Hematopoietic multipotent progenitor cell treated with erythropoietin and hydrocortisone succinate and interleukin-3 and kit ligand, for 8 days (in vitro differentiated cells): ENCODE data around the gene KL.
A peak's percentile ranks its signal among the peaks of the same experiment; 100 is the strongest.

Experiments used
- DNase-seq: peaks from one replicate; pipeline ENCODE4 v3.0.0-alpha.2; 2015

The KL gene

GRCh38 chr13:33016414-33017322 is at the start of gene KL:
TSS of gene KL (plus strand) at chr13:33016423. CDS start at chr13:33016441, 18 bp downstream.
- no peak for DNase-seq

DNA sequence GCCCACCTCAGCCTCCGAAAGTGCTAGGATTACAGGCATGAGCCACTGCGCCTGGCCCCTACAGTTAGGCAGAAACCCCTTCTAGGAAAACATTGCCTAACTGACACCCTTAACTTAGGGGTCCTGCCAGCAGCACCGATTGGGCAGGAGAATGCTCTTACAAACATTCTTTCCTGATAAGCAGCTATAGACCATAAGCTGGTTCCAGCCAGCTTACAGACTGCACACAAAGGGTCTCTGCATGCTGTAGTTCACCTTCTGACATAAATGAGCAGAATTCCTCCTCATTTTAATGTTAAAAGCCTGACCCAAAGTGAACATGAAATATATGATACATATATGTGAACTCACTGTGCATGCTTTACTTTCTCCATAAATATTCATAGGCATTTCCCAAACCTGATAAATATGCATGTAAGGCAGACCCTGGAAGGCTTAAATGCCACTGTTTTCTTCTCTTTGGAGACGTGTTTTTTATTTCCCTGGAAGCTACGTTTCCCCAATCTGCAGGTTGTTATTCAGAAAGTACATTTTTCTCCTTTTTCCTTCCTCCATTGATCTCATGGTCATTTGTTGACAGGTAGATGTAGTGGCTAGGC is 48.5 kb upstream of the KL start:
- no peak for DNase-seq

- DNase-seq = no peak
These were observed 47.9 kb upstream of the KL start for GRCh38 chr13:32968316-32968715.

DNA sequence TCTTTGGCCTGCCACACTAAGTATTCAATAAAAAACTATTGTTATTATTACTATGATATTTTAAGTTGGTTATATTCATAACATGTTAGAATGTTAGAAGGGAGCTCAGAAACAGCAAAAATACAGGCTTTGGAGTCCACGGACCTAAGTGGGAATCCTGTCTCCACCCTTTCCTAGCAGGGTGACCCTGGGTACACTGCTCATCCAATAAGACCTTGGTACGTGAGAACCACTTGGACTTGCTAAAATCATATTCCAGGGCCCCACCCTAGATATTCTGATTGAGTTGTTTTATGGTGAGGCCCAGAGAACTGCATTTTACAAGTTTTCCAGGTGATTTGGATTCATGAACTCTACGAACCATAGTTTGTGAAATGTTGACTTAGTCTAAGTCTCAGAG is 47.4 kb upstream of the KL start:
- DNase-seq = no peak

GRCh38 chr13:32969516-32969941 is 46.7 kb upstream of the KL start:
- DNase-seq = no peak

GRCh38 chr13:32976056-32976805 is 40.0 kb upstream of the KL start:
- DNase-seq = no peak

GRCh38 chr13:32976912-32977311 is 39.3 kb upstream of the KL start:
- DNase-seq = no peak

DNA sequence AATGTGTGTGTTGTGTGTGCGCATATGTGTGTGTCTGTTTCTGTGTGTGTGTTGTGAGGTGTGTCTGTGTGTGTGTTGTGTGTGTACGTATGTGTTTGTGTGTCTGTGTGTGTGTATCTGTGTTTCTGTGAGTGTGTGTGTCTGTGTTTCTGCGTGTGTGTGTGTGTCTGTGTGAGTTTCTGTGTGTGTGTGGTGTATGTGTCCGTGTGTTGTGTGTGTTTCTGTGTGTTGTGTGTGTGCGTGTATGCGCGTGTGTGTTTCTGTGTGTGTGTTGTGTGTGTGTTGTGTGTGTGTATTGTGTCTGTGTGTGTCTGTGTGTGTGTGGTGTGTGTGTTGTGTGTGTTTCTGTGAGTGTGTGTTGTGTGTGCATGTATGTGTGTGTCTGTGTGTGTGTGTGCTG is 38.9 kb upstream of the KL start:
- no peak for DNase-seq

GRCh38 chr13:32978278-32978677 is 37.9 kb upstream of the KL start:
- DNase-seq = no peak

- no peak for DNase-seq
These were observed 33.2 kb upstream of the KL start for GRCh38 chr13:32983058-32983457.

GRCh38 chr13:32984857-32985626 is 31.2 kb upstream of the KL start:
- DNase-seq = no peak

GRCh38 chr13:32986552-32986951 is 29.7 kb upstream of the KL start:
- DNase-seq = no peak

DNA sequence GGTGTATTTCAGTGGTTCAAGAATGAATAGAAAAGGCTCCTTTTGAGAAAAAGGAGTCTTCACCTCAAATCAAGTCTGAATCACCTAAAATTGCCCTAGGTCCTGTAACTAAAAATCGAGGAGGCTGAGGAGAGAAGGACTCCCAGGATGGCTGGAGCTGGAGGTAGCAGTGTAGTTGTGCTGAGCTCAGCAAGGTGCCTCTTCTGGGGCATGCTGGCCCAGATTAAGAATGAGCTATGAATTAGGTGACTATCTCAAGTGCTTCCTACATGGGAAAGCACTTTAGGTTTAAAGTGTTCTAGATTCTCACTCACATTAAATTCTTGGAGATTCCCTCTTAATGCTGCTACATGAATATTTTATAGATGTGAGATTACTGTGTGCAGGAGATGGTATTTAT is 28.8 kb upstream of the KL start:
- DNase-seq = no peak

GRCh38 chr13:32988608-32989289 is 27.5 kb upstream of the KL start:
- no peak for DNase-seq

DNA sequence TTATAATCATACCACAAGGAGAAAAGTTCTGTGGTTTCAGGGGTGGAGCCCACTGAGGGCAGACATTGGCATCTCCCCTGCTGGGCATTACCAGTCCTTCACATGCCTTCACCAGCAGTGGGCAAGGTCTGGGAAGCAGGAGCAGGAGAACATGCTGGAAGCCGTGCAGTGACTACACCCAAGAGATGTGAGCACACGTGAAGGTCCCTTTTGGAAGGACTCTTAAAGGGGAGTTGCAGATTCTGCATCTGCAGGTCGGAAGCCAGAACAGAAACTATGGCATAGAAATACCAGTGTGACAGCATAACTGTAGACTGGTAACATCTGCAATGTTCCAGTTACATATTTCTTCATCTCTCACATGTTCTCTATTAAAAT is 26.9 kb upstream of the KL start:
- DNase-seq = peak; percentile 3

- no peak for DNase-seq
These were observed 26.3 kb upstream of the KL start for GRCh38 chr13:32989942-32990341.

- DNase-seq = no peak
These were observed 23.1 kb upstream of the KL start for GRCh38 chr13:32993145-32993544.

DNA sequence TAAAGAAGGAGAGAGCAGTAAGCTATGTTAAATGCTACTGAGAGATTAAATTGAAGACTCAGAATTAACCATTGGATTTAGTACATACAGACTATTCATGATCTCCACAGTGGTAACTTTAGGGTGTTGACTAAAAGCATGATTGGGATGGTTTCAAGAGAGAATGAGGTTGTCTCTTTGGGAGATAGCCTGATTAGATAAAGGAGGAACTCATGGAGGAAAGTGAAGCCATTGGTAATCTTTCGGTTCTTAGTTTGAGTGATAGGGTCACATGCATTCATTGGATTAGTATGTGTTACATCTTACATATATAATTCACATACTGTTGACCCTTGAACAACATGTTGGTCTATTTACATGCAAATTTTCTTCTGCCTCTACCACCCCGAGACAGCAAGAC is 18.8 kb upstream of the KL start:
- DNase-seq = no peak

DNA sequence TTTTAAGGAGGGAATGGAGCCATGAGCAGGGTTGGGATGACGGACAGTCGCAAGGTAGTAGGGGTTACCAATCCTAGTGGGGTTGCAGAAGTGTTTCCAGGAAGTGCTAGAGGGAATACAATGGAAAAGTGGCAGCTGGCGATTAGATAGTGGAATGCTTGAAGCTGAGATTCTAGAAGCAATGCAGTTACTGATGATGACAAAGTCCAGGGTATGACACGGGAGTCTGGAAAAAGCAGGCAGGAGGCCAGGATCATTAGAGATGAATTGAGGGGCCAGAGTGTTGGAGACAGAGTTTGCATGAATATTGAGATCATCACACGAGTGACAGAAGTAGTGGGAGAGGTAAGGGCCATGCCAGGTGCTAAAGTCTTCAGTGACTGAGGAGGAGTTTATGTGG is 17.3 kb upstream of the KL start:
- no peak for DNase-seq

DNA sequence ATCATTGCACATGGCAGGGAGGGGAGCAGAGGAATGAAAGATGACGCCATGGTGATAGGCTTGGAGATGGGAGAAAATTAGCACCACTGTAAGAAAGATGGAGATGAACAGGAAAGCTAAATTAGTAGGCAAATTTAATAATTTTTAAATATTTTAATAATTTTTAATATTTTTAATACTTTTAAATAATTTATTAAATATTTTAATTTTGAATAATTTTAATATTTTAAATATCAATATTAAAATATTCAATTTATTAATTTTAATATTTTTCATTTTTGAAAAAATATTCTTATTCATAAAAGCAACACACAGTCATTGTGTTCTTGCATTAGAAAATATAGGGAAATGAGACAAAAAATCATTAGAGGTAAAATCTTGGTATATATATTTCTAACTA is 15.9 kb upstream of the KL start:
- DNase-seq = no peak

DNA sequence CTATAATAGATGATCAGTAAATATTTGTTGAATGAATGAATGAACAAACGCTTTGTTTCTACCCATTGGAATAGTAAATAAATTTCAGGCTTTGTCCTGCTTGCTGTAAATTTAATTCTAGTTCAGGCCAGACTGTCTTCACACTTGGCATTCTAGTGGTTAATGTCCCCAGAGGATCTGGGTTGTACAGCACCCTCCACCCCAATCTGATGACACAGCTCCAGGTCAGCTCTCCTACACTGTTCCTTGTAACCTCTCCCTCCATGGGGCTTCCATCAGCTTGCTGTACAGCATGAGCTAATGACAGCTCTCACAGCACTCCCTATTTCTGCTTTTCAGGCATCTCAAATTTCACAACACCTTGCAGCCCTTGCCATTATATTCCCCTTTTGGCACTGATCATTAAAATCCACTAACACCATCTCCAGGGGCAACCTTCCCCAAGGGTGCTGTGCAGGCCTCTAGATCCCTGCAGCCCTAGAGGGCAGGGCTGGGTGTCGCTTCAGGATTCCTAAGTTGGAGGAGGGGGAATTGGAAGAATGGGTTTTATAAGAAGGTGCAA is 12.7 kb upstream of the KL start:
- no peak for DNase-seq

- DNase-seq = no peak
These were observed 11.7 kb upstream of the KL start for GRCh38 chr13:33004511-33004910.
